HG02938 (cell line): ENCODE measurements around the gene SCN1A.

Experiments used
- ATAC-seq: cut with Tn5 transposase; IDR thresholded peaks from one replicate; pipeline ENCODE4 v1.9.1; 2021; ENCODE audit warnings: mild to moderate bottlenecking, moderate library complexity; ENCODE audit not compliant: unreplicated experiment

SCN1A gene

DNA sequence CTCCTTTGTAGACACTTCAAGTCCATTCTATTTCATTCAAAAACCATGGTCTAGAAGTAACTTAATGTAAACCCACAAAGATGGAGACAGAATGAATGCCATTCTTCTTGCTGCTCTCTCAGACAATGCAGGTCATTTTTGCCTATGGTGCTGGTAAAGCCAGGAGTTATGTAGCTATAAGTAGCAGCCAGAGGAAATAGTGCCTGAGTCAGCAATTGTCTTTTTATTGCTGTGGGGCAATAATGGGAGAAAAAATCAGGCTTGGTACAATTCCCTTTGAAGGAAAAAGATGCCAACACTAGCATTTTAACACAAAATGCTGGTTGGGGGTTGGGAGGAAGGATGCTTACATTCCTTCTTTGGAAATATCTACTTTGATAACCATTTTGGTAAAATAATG is 43.5 kb downstream of the SCN1A start:
- no peak for ATAC-seq

DNA sequence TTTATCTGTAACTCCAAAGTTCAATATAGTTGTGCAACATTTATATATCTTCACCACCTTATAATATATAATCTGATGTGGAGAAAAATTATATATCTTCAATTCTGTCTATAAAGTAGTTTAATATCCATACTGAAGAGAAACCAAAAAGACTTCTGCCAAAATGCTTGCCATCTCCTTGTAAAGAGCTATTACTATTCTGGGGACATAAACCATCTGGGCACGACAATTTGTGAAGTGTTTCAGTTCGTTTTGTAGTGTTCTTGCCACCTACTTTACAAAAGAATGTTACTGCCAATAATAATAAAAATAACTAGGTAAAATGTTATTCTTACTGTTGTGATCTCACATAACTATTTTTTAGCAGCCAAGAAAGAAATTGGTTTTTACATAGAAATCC is 45.1 kb downstream of the SCN1A start:
- ATAC-seq: no peak

DNA sequence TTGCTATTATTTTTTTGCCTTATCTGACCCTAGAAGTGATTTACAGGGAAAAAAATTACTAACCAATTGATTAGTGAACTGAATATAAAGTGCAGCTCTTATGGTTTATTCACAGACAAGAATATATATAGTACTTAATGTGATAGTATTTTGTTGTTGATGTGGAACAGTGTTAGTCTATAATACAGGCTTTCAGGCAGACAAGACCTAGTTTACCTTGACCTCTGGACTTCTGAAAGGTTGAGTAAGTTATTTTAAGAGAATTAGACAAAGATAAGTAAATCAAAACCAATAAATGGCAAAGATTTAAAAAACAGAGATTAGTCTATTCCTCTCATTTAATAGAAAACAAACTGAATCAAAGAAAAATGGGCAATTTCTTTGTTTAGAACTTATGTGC is 46.0 kb downstream of the SCN1A start:
- ATAC-seq: no peak

DNA sequence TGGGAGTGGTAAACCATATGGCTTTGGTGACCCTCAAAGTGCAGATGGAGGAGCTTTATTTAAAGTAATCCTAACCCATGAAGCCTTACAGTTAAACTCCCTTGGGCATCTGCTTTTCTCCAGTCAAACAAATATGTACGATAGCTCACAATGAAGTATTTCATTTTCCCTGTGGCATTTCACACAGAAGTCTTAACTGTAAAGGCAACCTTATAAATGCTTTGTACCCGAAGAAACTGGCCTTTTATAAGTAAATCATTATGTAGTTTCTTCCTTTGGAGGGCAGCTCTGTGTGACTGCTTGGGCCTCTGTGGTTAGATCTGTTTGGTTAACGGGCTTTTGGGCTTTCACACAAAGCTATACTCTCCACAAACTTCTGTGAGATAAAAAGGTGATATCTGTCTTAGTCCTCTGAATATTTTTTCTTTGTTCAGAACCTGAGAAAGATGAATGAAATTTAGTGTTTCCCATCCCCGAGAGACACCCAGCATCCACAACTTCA is 46.6 kb downstream of the SCN1A start:
- ATAC-seq: no peak

DNA sequence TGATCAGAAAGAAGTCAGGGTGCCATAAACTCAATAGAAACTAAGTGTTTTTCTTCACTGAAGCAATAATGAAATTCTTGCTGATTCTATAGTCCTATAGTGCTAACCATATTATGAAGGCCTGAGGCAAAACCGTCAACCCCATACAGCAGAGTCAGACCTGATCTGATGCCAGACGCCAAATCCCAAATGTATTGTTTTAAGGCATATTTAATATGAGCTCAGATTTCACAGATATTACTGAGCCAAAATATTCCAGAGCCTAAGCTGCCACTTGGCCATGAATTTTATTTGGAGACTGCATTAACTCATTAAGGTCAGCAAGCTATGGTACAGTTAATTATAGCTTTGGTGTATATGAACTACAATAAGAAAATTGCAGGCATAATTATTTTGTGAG is 53.4 kb downstream of the SCN1A start:
- no peak for ATAC-seq

DNA sequence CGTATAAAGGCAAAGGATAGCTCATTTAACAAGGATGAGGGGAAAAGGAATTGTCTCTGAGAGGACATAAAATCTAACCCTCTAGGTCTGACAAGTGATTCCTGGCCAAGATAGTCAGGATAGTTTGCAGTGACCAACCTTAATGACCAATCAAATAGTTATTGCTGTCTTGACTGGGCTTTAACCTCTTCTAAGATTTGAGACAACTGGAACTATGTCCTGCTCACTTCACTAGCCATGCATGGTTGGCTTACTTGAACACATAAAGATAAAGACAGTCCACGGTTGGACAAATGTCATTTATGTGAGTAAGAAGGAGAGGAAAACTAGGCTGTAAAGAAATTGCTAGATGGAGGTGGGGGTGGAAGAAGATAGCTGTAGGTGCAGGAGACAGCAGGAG is 53.8 kb downstream of the SCN1A start:
- no peak for ATAC-seq

DNA sequence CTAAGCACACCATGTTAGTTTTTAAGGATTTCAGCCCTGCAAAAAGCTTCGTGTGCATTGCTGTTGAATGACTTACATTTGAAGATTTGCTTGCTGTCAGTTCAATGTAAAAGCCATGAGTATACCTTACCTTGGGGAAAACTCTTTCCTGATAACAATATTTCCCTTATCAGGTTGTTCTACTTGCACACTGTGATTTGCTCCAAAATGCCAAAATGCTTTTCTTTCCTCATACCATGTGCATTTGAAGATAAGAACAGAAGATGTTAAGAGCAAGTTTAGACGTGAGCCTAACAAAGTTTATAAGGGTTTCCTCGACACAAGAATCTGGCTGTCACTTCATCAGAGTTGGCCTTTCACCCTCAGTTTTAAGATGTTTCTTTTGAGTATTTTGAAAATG is 57.6 kb downstream of the SCN1A start:
- ATAC-seq: no peak

DNA sequence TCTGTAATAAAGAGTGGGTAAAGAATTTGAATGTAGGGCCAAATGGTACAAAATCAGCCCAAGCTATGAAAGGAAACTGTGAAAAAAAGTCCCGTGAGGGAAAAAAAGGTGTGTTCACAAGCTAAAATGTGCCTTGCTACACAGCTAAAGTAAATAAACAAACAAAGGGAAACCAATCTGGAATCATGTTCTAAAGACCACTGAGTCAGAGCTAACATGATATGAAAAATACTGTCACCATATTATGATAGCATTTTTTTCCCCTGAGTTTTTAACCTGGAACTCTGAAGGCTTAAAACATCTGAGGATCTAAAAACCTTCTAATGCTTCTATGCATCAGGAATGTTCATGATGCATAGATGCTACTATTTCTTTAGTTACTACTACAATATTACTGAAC is 58.8 kb downstream of the SCN1A start:
- no peak for ATAC-seq

DNA sequence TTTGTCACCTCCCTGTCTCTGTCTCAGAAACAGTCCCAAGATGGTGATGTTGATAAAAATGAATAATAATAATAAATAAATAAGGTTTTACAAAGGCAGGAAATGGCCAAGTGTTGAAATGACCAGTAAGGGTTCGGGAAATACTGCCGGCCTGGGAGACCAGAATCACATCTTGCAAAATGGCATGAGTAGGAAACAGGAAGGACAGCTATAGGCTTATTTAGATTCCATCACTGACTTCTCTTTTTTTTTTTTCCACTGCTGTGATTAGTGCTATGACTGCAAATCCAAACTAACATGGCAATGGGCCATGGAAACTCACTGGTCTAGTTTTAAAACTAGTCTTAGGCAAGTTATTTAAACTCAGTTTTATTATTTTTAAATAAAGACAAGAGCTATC is 60.6 kb downstream of the SCN1A start:
- no peak for ATAC-seq

DNA sequence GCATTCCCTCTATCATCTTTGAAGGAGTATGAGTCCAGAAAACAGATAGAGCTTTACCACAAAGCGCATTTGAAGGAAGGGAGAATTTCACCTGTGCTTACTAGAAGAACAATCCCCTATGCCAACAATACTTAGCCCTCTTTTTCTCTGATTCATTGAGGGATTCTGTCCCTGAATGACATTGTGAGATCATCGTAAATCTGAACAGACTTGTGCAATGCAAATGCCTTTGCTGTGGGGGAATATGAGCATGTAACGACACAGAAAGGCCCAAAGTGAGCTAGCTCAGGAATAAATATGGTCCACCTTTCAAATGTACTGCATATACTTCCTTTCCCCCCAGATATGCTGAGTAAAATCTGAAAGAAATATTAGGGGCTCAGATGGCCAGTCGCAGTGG is 67.6 kb downstream of the SCN1A start:
- ATAC-seq: no peak

DNA sequence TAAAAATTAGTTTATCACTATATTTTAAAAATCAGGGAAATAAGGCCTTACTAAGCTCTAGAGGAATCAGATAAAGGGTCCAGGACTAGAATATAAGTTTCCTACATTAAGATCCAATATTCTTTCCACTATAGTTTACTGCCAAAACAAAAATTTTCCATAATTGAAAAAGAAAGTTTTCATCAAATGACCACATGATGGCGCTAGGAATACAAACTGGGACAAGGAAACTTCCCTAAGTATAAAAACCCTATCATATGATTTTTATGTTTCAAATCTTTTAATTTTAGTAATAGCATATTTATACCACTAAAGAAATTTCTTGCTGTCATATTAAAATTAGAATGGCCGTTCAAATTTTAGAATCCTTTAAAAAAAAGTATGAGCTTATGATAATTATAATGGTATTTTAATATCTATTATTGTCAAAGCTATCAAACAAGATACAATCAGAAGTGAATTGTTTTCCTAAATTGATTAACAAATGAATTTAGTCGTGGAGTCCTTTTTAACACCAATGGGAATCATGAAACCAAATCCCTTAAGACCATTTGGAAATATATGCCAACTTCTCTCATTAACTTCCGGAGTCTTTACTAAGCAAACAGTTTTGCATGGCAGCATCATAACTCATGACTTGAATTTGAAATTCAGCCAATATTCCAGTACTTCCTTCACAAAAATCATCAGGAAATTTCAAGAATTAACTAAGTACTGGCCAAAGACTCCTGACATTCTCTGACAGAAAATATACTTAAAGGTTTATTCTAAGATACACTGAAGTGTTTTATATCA is 70.3 kb downstream of the SCN1A start:
- ATAC-seq: no peak

DNA sequence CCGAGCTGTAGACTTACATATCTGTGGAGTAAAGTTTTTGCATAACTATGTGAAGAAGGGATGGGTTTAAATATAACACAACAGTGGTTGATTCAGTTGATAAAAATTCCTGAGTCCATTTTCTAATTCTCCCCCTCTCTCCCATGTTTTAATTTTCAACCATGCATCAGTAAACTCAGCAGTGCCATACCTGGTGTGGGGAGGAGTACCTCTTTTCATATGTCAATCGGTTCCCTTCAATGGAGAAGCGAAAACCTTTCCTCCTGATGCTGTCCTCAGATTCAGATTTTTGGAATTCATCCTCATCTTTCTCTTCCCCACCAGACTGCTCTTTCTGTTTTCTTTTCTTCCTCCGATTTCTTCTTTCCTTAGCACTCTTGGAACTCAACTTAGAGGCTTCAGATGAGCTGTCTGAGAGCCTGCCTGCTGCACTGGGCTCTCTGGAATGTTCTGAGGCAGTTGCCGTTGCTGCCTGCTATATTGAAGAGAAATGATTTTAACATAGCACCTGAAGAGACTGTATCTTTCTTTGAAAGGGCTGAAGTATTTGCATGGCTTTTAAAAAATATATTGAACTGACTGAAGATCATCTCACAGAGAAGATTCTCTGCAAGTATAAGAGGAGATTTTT is 82.9 kb downstream of the SCN1A start:
- no peak for ATAC-seq

DNA sequence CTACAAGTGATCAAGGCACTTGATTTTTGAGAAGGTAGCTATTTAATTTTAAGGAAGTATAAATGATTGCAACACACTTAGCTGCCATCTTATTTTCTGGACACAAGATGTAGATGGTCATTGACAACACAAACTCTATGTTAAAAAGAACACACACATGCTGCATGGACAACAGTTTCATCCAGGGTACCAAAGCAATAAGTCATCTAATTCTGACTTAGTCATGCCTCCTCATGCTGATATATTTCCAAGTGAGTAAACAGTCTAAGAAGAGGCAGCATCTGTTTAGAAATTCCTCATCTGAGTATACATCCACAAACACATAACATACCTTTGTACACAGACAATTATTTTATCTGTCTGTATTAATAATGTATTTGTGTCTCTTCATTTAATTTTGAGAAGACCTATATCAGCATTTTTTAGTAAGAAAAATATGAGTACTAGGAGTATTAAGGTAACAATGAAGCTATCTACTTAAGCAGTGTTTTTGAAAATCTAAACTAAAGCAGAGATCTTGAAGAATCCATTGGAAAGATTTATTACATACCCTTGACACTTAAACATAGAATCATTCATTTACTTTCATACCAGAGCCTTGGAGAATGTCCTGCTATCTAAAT is 84.9 kb downstream of the SCN1A start:
- no peak for ATAC-seq

DNA sequence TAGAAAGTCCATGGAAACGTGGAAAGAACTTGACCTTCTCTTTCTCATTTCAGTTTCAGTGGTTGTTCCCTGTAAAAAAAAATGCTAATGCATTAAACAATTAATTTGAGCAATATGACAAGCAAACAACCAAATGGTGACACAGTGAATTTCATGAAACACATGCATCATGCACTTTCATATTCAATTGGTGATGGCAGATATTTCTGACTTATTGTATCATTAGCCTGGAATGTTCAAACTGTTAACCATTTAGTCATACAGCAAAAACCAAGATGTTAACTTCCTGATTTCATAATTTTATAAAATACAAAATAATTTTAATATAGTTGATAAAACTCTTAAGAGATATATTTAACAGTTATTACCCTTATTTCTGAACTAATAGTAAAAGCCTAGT is 85.5 kb downstream of the SCN1A start:
- ATAC-seq: no peak

DNA sequence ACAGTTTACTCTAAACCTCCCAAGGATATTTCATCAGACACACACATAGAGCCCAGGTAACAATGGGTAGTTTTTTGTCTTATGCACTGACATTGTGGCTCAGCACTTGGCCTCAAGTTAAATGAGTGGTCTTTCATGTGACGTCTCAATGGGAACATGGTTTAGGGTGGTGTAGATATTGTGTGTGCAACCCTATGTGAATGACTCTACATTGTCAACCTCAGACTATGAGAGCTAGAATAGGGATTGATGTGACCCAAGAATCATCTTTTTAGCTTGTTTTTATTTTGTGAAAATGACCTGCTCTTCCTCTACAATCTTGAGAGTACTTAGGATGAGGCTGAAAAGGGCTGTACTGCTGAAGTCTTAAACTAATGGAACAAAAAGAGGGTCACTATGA is 86.2 kb downstream of the SCN1A start:
- no peak for ATAC-seq

DNA sequence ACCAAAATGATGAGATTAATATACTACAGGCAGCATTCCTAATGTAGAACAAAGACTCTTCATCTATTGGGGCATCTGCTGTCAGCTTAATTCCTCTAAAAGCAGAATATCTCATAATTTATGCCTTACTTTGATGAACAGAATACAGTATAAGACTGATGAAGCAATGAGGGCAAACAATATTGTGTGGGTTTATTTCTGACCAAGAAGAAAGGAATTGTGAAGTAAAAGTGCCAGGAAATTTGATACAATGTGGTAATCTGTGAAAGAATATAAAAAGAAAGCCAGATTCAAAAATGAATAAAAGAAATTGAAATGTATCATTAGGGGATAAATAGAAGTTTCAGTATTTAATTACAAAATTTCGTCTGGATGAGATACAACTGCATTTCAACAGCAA is 95.5 kb downstream of the SCN1A start:
- ATAC-seq: no peak

DNA sequence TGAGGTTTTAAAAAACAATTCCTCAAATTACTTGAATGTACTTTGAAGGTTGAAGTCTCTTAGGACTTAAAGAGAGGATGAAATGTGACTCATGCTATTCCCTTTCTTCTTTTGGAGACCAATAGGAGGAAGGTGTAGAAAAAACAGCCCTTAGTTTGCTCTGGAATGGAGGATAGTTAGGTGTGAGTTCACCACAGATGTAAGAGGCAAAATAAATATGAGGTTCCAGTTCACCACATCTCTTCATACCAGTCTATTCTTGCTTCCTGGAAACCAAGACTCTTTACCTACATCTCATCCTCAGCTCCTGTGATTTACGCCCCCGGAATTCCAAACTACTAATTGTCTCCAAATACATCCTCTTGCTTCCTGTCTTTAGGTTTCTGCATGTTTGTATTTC is 96.8 kb downstream of the SCN1A start:
- no peak for ATAC-seq

DNA sequence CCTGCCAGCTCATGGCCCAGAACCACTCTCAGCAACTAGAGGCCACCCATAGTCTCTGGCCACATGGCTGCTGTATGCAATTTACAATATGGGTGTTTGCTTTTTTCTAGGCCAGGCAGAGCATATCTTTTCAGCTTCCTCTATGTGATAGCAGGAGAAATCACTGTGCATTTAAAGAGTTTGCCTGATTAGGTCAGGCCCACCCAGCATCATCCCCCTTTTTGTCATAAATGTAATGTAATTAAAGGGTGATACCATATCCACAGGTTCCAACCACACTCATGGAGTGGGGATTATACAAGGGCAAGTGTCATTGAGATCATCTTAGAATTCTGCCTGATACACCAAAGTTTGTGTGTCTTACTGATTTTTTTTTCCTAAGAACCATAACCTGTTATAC is 102.5 kb downstream of the SCN1A start:
- ATAC-seq: no peak

DNA sequence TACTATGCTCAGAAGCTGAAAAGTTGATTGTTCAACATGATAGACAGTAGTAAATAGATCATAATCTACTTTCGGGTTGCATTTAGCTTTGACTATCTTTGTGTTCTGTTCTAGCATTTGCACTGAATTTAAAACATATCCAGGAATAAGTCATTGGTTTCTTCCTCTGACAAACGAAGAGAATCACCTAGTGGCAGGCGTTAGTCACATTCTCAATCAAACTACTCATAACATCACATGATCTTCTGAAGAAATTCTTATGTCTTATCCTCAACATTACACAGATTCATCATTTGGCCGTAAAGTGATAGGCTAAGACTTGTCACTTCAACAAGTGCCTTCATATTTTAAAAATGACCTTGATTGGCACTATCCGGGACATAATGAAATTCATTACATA is 110.6 kb downstream of the SCN1A start:
- no peak for ATAC-seq

DNA sequence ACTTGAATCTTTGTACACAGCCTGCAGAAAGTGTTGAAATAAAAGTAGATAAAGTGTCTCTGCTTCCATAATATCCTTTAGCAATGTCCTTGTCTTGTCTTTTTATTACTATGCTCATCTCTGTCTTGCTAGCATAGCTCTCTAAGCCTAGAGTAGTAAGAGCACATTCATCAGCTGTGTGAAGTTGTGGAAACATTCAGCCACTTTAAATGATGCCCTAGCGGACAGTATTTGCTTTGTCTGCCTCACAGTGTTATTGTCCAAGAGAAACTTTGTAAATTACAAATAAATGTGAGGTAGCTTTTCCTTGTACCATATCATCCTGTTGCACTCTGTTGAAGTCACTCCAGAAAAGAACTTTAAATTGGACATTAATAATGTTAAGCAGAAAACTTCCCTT is 113.9 kb downstream of the SCN1A start:
- no peak for ATAC-seq

DNA sequence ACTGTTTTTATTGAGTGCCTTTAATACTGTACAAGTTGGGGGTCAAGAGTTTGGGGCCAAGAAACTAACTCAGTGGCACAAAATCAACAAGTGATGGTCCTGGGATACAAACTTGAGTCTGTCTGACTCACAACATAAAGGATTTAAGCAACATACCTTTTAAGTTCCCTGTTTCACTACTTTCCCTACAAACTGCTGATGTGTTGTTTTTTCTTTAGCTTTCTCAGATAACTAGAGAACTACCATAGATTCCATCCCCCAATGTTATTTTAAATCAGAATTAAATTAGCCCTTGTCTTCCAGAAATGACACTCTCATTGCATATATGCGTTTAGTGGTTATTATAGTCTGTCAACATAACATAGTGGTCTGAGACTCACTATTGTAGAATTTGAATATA is 116.2 kb downstream of the SCN1A start:
- ATAC-seq: no peak

DNA sequence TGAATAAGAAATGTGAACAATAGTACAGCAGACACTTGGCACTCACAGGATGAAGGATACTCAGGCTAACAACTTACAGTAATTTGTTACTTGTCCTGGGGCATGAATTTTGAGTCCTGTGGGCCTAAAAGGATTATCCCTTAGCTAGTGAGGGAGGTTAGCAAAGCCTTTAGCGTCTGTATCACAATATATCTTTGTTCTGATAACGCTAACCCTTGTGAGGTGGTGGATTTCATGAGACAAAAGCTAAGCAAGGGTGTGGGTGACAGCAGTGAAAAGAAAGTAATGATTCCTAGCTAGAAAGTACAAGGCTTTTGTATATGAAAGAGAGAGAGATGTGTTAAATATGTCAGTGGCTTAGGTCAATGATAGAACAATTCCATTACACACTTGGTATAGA is 127.4 kb downstream of the SCN1A start:
- ATAC-seq: no peak
